ENCODE measurements around the gene FBXL17.

FBXL17 gene

DNA sequence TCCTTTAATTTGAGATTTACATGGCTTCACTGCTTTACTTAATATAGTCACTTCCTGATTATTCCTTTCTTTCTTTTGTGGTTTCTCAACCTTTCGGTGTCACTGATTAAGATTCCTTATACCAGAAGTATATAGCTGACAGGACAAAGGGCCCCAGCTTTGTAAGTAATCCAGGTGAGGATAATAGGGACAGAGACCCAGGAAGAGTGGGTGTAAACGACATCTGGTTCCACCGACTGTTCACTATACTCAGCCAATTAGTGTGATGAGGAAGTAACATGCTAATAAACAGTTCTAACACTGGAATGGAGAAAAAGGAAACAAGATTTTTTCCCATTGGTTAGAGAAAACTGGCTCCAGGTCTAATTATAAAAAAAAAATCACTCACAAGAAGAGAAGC lies 424.8 kb downstream of the FBXL17 start:
- 89% methylated on average over 3 of the region's 3 CpGs for WGBS (ENCODE audit: insufficient coverage)
- Histone ChIP-seq H3K4me3 (ENCODE audit: control insufficient read depth in 1 of 7, extremely low read depth in 1 of 7, insufficient read depth in 4 of 7, low read depth in 2 of 7, low read length in 6 of 7) (no peak overlapping the region), H3K36me3 (ENCODE audit: control insufficient read depth in 4 of 4, insufficient read depth in 4 of 4, low read length in 3 of 4) (no peaks in the 10 kb centered on the region), H3K27me3 (replicated peaks in 2 of 5; ENCODE audit: control insufficient read depth in 4 of 5, insufficient read depth in 5 of 5, low read length in 4 of 5) (no peaks in the 10 kb centered on the region), H3K9me3 (ENCODE audit: control extremely low read depth in 1 of 5, control insufficient read depth in 4 of 5, insufficient read depth in 2 of 5, low read depth in 1 of 5, low read length in 4 of 5) (no peaks in the 10 kb centered on the region), H3K4me1 (ENCODE audit: control extremely low read depth in 1 of 4, control insufficient read depth in 4 of 4, insufficient read depth in 4 of 4, low read length in 3 of 4) (no peaks in the 10 kb centered on the region), H3K27ac (ENCODE audit: insufficient read depth in 1 of 2, low read depth in 1 of 2, low read length in 2 of 2, poor library complexity in 1 of 2, severe bottlenecking in 2 of 2) (no peak overlapping the region)
- no peak for DNase-seq
- CTCF ChIA-PET: no interaction called here
- POLR2A ChIA-PET: no interaction called here

DNA sequence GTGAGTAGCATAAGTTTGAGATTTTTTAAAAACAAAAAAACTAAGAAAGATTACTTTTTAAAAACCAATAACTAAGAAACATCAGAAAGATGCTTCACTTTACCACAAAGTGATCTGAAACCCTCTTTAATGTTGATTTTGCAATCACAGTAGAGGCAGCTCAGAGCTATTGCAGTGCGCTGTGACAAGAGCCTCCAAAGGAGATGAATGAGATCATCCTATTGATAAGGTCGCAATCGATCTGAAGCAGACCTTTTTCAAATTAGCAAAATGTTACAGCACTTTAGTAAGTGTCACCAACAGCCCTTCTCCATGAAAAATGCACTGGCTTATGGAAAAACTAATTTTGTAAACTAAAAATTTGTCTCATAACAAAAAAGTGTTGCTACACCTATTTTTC lies 426.6 kb downstream of the FBXL17 start:
- Histone ChIP-seq H3K27ac (ENCODE audit: insufficient read depth in 1 of 2, low read depth in 1 of 2, low read length in 2 of 2, poor library complexity in 1 of 2, severe bottlenecking in 2 of 2) (no peak overlapping the region), H3K4me3 (ENCODE audit: control insufficient read depth in 1 of 7, extremely low read depth in 1 of 7, insufficient read depth in 4 of 7, low read depth in 2 of 7, low read length in 6 of 7) (no peak overlapping the region), H3K27me3 (replicated peaks in 2 of 5; ENCODE audit: control insufficient read depth in 4 of 5, insufficient read depth in 5 of 5, low read length in 4 of 5) (no peaks in the 10 kb centered on the region), H3K4me1 (ENCODE audit: control extremely low read depth in 1 of 4, control insufficient read depth in 4 of 4, insufficient read depth in 4 of 4, low read length in 3 of 4) (no peaks in the 10 kb centered on the region), H3K36me3 (ENCODE audit: control insufficient read depth in 4 of 4, insufficient read depth in 4 of 4, low read length in 3 of 4) (no peaks in the 10 kb centered on the region), H3K9me3 (ENCODE audit: control extremely low read depth in 1 of 5, control insufficient read depth in 4 of 5, insufficient read depth in 2 of 5, low read depth in 1 of 5, low read length in 4 of 5) (no peaks in the 10 kb centered on the region)
- DNase-seq: no peak
- ChIA-PET CTCF (no interaction called here), POLR2A (no interaction called here)
- WGBS (ENCODE audit: insufficient coverage): 100% methylated on average over 3 of the region's 3 CpGs

DNA sequence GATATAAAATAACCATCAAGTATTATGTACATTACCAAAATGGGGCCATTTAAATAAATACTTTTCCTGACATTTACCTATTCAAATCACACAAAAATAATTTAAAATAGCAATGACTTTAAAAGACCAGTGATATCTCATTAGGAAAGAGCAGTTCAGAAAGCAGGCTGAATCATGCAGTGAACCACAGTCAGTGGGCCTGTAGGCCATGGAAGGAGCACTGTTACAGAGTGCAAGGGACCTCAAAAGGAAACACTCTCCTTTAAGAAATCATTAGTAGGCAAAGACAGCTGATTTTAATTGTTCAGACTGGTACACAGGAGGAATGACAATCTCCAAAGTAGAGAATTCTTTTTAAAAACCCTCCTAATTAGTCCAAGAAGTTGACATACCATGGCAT lies 427.6 kb downstream of the FBXL17 start:
- CTCF ChIA-PET: no interaction called here
- DNase-seq: no peak
- POLR2A ChIA-PET: no interaction called here

DNA sequence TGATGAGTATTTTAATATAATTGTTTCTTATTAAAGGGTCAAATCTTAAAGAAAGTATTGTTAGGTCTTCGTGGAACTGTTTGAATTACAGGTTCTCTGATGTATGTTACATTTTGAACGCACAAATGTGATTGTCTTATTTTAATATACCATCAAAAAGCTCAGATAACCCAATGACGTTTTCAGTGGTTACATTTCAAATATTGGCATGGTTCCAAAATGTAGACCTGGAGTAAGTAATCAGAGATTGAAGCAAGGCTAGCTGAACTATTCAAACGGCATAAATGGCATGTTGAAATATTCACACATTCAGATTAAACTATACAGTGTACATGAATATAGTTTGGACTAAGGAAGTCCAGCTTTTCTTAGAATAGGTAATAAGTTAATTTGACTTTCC lies 429.4 kb downstream of the FBXL17 start:
- no peak overlapping the region for H3K27ac ChIP-seq (ENCODE audit: insufficient read depth in 1 of 2, low read depth in 1 of 2, low read length in 2 of 2, poor library complexity in 1 of 2, severe bottlenecking in 2 of 2)
- H3K27me3 ChIP-seq (replicated peaks in 2 of 5; ENCODE audit: control insufficient read depth in 4 of 5, insufficient read depth in 5 of 5, low read length in 4 of 5): no peaks in the 10 kb centered on the region
- DNase-seq: no peak
- H3K4me3 ChIP-seq (ENCODE audit: control insufficient read depth in 1 of 7, extremely low read depth in 1 of 7, insufficient read depth in 4 of 7, low read depth in 2 of 7, low read length in 6 of 7): no peak overlapping the region
- CTCF ChIA-PET: interaction anchor here (0.7 kb wide), 1 partner anchor 14 kb away, joined by 3 read pairs; no protein-coding TSS in a partner anchor
- no CpG with 5 or more reads among the region's 4 CpGs for WGBS (ENCODE audit: insufficient coverage)
- no peaks in the 10 kb centered on the region for H3K36me3 ChIP-seq (ENCODE audit: control insufficient read depth in 4 of 4, insufficient read depth in 4 of 4, low read length in 3 of 4)
- no peaks in the 10 kb centered on the region for H3K9me3 ChIP-seq (ENCODE audit: control extremely low read depth in 1 of 5, control insufficient read depth in 4 of 5, insufficient read depth in 2 of 5, low read depth in 1 of 5, low read length in 4 of 5)
- POLR2A ChIA-PET: no interaction called here
- no peaks in the 10 kb centered on the region for H3K4me1 ChIP-seq (ENCODE audit: control extremely low read depth in 1 of 4, control insufficient read depth in 4 of 4, insufficient read depth in 4 of 4, low read length in 3 of 4)

More for the DNA sequence above, 427.6 kb downstream of the FBXL17 start:
- no peaks in the 10 kb centered on the region for H3K27me3 ChIP-seq (replicated peaks in 2 of 5; ENCODE audit: control insufficient read depth in 4 of 5, insufficient read depth in 5 of 5, low read length in 4 of 5)
- no peak overlapping the region for H3K4me3 ChIP-seq (ENCODE audit: control insufficient read depth in 1 of 7, extremely low read depth in 1 of 7, insufficient read depth in 4 of 7, low read depth in 2 of 7, low read length in 6 of 7)
- H3K9me3 ChIP-seq (ENCODE audit: control extremely low read depth in 1 of 5, control insufficient read depth in 4 of 5, insufficient read depth in 2 of 5, low read depth in 1 of 5, low read length in 4 of 5): no peaks in the 10 kb centered on the region
- no peaks in the 10 kb centered on the region for H3K4me1 ChIP-seq (ENCODE audit: control extremely low read depth in 1 of 4, control insufficient read depth in 4 of 4, insufficient read depth in 4 of 4, low read length in 3 of 4)
- H3K27ac ChIP-seq (ENCODE audit: insufficient read depth in 1 of 2, low read depth in 1 of 2, low read length in 2 of 2, poor library complexity in 1 of 2, severe bottlenecking in 2 of 2): no peak overlapping the region
- no peaks in the 10 kb centered on the region for H3K36me3 ChIP-seq (ENCODE audit: control insufficient read depth in 4 of 4, insufficient read depth in 4 of 4, low read length in 3 of 4)

DNA sequence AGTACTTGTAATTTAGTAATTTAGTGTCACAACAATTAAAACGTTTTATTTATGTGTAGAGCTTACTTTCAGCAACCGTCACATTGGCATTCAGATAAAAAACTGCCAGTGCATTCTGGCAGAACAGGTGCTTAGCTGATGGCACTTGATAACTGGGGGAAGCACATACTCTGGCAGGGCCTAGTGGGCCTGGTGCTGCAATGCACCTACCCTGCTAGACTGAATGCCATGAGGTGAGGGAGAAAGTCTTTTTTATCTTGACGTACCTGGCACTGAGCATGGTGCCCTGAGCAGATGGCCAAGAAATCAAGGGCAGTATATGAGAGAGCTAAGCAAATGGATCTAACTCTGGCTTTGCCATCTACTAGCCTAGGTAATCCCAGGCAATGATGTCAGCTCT lies 430.6 kb downstream of the FBXL17 start:
- DNase-seq: no peak
- WGBS (ENCODE audit: insufficient coverage): 96% methylated on average over 3 of the region's 3 CpGs
- H3K27me3 ChIP-seq (replicated peaks in 2 of 5; ENCODE audit: control insufficient read depth in 4 of 5, insufficient read depth in 5 of 5, low read length in 4 of 5): no peaks in the 10 kb centered on the region
- H3K27ac ChIP-seq (ENCODE audit: insufficient read depth in 1 of 2, low read depth in 1 of 2, low read length in 2 of 2, poor library complexity in 1 of 2, severe bottlenecking in 2 of 2): no peak overlapping the region
- ChIA-PET POLR2A (no interaction called here), CTCF (no interaction called here)
- H3K36me3 ChIP-seq (ENCODE audit: control insufficient read depth in 4 of 4, insufficient read depth in 4 of 4, low read length in 3 of 4): no peaks in the 10 kb centered on the region
- no peak overlapping the region for H3K4me3 ChIP-seq (ENCODE audit: control insufficient read depth in 1 of 7, extremely low read depth in 1 of 7, insufficient read depth in 4 of 7, low read depth in 2 of 7, low read length in 6 of 7)
- no peaks in the 10 kb centered on the region for H3K9me3 ChIP-seq (ENCODE audit: control extremely low read depth in 1 of 5, control insufficient read depth in 4 of 5, insufficient read depth in 2 of 5, low read depth in 1 of 5, low read length in 4 of 5)
- no peaks in the 10 kb centered on the region for H3K4me1 ChIP-seq (ENCODE audit: control extremely low read depth in 1 of 4, control insufficient read depth in 4 of 4, insufficient read depth in 4 of 4, low read length in 3 of 4)

DNA sequence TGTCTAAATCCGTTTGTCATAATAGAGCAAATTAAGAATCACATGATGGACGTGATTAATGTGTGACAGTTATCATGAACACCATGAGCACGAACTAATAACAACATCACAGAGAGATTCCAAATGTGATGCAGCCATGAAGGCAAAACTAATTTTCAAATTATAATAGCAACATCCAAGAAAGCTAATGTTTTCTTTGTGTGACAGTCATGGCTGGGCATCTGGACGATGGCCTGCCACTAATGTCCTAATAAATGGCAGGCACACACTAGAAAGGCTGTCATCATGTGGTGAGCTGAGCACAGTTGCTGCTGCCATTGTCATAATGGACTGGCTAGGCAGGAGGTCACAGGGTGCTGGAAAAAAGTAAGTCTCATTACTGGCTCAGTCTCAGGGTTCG lies 431.1 kb downstream of the FBXL17 start:
- WGBS (ENCODE audit: insufficient coverage): 100% methylated on average over 1 of the region's 5 CpGs
- POLR2A ChIA-PET: no interaction called here
- H3K4me1 ChIP-seq (ENCODE audit: control extremely low read depth in 1 of 4, control insufficient read depth in 4 of 4, insufficient read depth in 4 of 4, low read length in 3 of 4): no peaks in the 10 kb centered on the region
- CTCF ChIA-PET: no interaction called here
- no peak overlapping the region for H3K4me3 ChIP-seq (ENCODE audit: control insufficient read depth in 1 of 7, extremely low read depth in 1 of 7, insufficient read depth in 4 of 7, low read depth in 2 of 7, low read length in 6 of 7)
- H3K36me3 ChIP-seq (ENCODE audit: control insufficient read depth in 4 of 4, insufficient read depth in 4 of 4, low read length in 3 of 4): no peaks in the 10 kb centered on the region
- H3K27ac ChIP-seq (ENCODE audit: insufficient read depth in 1 of 2, low read depth in 1 of 2, low read length in 2 of 2, poor library complexity in 1 of 2, severe bottlenecking in 2 of 2): no peak overlapping the region
- H3K27me3 ChIP-seq (replicated peaks in 2 of 5; ENCODE audit: control insufficient read depth in 4 of 5, insufficient read depth in 5 of 5, low read length in 4 of 5): no peaks in the 10 kb centered on the region
- DNase-seq: no peak
- H3K9me3 ChIP-seq (ENCODE audit: control extremely low read depth in 1 of 5, control insufficient read depth in 4 of 5, insufficient read depth in 2 of 5, low read depth in 1 of 5, low read length in 4 of 5): no peaks in the 10 kb centered on the region

DNA sequence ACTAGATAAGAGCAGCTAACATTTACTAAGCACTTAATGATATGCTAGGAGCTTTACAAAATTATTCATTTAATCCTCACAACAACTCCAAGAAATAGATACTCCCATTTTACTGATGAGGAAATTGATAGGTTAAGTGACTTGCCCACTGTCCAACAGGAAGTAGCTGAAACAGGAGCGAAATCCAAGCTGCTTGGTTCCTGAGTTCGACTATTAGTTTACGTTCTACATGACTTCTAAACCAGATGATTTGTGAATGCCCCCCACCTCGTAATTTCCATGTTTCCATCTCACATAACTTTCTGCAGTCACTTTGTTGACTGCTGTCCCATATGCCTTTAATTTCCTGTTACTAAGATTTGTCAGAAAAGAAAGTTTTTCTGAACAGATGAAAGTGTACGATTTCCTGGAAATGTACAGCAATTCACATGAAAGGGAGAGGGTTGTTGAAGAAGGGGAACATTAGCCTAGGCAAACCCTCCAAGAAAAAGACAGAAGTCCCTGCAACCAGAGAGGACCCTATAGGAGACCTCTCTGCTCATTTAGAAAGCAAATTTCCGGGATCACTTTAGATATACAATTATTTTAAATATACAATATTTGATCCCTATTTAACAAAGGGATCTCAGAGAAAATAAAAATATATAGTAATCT lies 432.1 kb downstream of the FBXL17 start:
- H3K36me3 ChIP-seq (ENCODE audit: control insufficient read depth in 4 of 4, insufficient read depth in 4 of 4, low read length in 3 of 4): no peaks in the 10 kb centered on the region
- H3K27ac ChIP-seq (ENCODE audit: insufficient read depth in 1 of 2, low read depth in 1 of 2, low read length in 2 of 2, poor library complexity in 1 of 2, severe bottlenecking in 2 of 2): no peak overlapping the region
- H3K4me3 ChIP-seq (ENCODE audit: control insufficient read depth in 1 of 7, extremely low read depth in 1 of 7, insufficient read depth in 4 of 7, low read depth in 2 of 7, low read length in 6 of 7): no peak overlapping the region
- WGBS (ENCODE audit: insufficient coverage): 95% methylated on average over 5 of the region's 6 CpGs
- no peak for DNase-seq
- CTCF ChIA-PET: no interaction called here
- POLR2A ChIA-PET: no interaction called here
- no peaks in the 10 kb centered on the region for H3K27me3 ChIP-seq (replicated peaks in 2 of 5; ENCODE audit: control insufficient read depth in 4 of 5, insufficient read depth in 5 of 5, low read length in 4 of 5)
- H3K9me3 ChIP-seq (ENCODE audit: control extremely low read depth in 1 of 5, control insufficient read depth in 4 of 5, insufficient read depth in 2 of 5, low read depth in 1 of 5, low read length in 4 of 5): no peaks in the 10 kb centered on the region
- no peaks in the 10 kb centered on the region for H3K4me1 ChIP-seq (ENCODE audit: control extremely low read depth in 1 of 4, control insufficient read depth in 4 of 4, insufficient read depth in 4 of 4, low read length in 3 of 4)
